Activated T-cell treated with anti-CD3 and anti-CD28 coated beads, Interleukin-2, amount 50 U/mL, for 48 hours (primary cell): ENCODE measurements around the gene PPP4R4.

Experiments used
- DNase-seq, 2 experiments: peaks; one replicate each; pipeline ENCODE4 v3.0.0-alpha.2; 2020

PPP4R4 gene

DNA sequence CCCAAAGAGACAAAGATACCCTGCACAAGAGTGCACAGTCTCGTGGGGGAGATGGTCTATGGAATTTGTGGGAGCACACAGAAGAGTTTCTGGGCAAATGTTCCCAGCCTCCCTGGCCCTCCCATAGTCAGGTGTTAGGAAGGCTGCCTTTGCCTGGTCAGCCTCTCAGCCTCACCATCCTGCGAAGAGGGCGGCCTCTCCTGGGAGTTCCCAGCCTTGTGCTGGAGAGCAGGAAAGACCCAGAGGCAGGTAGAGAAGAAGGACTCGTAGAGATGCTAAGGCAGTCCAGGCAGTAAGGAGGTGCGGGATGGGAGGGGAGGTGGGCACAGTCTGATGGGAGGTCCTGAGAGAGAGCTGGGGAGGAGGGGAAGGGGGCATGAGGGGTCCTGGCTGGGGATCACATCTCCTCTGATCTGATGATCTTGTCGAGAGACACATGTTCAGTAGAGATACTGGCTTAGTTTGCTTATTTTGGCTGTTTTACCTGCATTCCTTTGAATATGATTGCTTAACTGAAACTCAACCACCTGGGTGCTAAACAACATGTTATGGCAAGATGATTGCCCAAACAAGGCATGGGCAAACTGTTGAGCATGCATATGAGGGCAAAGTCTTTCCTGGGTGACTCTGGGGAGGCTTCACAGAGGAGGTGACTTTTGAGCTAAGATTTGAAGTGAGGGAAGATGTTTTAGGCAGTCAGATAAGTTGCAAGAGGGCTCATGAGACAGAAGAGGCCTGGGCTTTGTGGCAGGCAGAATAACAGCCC is 138.5 kb downstream of the PPP4R4 start:
- no peak for DNase-seq

DNA sequence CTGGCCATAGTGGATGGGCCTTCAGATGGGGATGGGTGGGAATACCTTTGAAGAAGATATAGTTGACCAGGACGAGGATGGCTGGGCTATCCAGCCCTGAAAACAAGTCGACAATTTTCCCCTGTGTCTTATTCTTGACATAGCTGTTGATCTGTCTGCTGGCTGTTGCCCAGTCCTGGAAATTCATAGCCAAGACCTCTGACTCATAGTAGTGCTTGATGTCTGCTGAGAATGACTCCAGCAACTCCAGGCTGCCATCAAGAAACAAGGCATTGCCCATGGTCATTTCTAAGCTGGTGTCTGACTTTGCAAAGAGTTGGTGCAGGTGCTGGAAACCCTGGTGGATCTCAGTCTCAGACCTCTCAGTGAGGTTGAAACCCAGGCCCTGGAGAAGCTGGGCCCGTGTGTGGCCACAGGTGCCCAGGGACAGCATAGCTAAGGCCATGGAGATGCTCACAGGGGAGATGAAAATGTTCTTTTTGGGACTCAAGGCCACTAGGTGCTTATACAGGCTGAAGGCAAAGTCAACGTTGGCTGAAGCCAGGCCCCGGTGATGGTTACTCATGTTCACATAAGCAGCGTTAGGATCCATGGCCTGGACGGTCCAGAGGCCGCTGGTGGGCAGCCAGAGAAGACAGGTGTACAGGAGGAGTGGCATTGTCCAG is 140.0 kb downstream of the PPP4R4 start:
- no peak for DNase-seq

DNA sequence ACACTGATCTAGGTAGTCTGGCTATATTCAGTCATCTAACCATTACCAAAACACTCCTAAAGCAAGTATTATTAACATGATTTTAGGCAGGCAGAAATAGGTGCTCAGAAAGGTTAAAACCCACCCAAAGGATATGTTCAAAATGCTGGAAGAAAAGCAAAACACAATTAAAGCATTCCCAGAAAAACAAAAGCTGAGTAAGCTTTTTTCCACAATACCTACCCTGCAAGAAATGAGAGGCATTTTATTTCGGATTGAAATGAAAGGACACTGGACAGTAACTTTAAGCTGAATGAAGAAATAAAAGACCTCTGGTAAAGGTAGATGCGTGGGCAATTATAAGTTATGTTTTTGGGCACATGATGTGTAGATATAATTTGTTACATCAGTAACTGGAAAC is 140.8 kb downstream of the PPP4R4 start:
- DNase-seq: no peak

DNA sequence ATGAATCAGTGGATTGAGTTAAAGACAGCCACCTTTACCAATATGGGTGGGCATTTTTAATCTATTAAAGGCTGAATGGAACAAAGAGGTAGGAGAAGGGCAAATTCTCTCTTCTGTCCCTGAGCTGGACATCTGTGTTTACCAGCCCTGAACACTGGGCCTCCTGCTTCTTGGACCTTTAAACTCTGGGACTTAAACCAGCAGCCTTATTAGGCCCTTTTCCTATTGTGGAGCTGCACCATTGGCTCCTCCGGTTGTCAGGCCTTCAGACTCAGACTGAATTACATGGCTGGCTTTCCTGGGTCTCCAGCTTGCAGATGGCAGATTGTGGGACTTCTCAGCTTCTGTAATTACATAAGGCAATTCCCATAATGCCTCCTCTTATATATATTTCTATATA is 142.6 kb downstream of the PPP4R4 start:
- no peak for DNase-seq

DNA sequence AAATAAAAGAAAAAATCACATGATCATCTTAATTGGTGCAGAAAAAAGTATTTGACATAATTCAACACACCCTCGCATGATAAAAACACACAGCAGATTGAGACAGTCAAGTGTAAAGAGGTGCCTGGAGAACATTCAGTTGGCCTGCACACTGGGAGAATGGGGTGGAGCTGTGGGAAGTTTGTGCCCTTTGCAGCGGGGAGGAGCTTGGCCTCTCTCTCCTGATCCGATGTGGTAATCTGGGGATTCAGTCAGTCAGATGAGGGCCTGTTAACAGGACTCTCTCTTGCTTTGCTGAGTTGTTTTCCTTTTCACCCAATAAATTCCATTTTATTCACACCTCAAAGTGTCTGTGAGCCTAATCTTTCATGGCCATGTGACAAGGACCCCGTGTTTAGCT is 143.1 kb downstream of the PPP4R4 start:
- no peak for DNase-seq

DNA sequence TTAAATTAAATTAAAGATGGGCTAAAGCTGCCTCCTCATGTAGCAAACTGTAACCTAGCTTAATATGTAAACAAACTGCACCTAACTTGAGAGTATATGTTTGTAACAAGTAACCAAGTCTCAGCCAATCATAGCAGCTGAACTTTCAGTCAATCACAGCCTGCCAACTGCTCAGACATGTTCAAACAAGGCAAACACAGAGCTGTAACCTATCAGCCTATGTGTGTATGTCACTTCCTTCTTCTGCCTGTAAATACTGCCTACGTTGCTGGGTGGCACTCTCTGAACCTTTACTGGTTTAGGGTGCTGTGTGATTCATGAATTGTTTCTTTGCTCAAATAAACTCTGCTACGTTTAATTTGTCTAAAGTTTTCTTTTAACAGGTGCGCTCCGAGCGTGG is 146.1 kb downstream of the PPP4R4 start:
- no peak for DNase-seq

DNA sequence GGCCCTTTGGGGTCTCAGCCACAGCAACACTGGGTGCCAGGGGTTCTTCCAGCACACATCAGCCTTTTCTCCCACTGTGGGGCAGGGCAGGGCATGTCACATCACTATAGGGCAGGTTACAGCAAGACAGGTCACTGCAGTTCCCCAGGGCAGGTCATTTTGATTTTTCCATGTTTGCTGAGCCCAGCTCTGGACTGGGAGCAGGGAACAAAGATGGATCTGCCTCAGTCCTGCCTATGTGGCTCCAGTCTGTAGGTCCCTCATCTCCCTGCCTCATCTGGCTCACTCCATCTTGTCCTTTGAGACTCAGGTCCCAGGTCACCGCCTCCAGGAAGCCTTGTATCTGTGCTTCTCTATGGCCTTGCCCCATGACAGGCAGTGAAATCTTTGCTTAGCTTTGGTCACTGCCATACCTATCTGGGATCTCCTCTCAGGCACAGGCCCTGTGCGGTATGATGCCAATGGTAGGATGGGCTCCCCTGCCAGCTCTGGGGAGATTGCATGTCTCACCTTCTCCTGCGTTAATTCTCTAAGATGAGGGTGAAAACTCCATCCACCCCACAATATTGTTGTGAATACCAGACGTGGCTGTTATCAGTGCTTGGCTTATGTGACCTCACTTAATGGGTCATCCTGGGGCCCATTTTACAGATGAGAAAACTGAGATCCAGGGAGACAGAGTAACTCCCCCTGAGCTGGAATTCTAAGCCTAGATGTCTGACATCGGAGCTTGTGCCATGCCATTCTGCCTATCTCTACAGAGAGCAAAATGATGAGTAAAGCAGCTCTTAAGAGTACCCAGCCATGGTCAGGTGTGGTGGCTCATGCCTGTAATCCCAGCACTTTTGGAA is 147.5 kb downstream of the PPP4R4 start:
- DNase-seq: no peak

DNA sequence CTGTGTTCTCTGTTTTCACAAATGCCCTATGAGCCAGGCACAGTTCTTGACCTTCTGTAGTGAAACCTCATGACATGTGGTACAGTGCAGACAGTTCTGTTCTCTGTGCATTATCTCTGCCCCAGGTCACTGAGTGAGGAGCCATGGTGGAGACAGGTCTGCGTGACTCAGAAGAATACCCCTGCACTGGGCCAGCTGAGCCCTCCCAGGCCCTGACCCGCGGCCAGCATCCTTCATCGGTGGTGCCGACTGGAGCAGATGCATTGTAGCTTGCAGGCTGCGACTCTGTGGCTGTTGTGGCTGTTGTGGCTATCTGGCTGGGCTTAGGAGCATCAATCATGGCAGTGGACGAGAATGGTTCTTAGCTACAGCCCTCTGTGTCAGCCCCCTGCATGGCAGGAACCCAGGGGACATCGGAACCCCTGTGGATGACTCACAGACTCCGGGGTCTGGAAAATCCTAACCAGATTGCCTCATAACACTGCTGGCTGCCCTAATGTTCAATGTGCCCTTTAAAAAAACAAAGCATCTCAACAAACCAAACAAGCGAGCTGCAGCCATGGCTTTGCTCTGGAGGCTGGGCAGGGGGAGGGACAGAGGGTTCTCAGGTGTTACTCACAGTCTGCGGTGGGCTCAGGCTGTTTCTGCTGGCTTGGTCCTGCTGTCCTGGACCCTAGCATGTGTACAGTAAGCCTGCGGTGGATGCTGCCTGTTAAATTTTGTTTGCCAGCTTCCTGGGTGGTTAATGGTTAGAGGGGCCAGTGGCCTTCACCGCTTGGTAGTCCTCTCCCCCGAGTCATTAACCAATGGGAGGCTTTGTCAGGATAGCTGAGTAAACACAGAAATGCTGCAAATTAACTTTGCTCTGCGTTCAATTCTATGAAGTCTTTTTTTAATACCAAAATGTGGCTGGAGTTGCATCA is 148.8 kb downstream of the PPP4R4 start, which contains the start of gene SERPINA6:
Gene SERPINA6 (minus strand): TSS at position 689 of the 923 bp plus-strand sequence. CDS start 8,688 bp downstream, outside the sequence.
- DNase-seq: no peak

DNA sequence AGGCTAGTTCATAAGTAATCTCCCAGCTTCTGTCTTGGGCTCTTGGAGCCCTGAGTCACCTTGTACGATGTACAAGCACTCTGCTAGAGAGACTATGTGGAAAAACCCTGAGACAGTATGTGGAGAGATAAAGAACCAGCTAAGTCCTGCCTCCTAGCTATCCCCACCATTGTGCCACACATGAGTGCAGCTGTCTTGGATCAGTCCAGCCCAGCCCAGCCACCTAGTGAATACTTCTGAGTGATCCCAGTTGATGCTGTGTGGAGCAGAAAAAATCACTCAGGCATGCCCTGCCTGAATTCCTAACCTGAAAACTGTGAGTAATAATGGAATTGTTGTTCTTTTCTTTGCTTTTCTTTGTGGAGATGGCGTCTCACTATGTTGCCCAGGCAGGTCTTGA is 154.1 kb downstream of the PPP4R4 start:
- DNase-seq: no peak
